ENCODE measurements around the gene MSMP.

- no peak for TF ChIP-seq CTCF (conservative IDR thresholded peaks at IDR 0.05; ENCODE audit: low read length)
- TF ChIP-seq EZH2phosphoT487 (IDR thresholded peaks at IDR 0.05; ENCODE audit: borderline replicate concordance, low read depth, low read length), result no peak
These were observed 41.6 kb upstream of the MSMP start for GRCh38 chr9:35795695-35796094.
